ENCODE results near the gene FBXO33.

GRCh38 chr14:39428118-39428517 lies 4.1 kb downstream of the FBXO33 start:
- TF ChIP-seq, protein P1, sequence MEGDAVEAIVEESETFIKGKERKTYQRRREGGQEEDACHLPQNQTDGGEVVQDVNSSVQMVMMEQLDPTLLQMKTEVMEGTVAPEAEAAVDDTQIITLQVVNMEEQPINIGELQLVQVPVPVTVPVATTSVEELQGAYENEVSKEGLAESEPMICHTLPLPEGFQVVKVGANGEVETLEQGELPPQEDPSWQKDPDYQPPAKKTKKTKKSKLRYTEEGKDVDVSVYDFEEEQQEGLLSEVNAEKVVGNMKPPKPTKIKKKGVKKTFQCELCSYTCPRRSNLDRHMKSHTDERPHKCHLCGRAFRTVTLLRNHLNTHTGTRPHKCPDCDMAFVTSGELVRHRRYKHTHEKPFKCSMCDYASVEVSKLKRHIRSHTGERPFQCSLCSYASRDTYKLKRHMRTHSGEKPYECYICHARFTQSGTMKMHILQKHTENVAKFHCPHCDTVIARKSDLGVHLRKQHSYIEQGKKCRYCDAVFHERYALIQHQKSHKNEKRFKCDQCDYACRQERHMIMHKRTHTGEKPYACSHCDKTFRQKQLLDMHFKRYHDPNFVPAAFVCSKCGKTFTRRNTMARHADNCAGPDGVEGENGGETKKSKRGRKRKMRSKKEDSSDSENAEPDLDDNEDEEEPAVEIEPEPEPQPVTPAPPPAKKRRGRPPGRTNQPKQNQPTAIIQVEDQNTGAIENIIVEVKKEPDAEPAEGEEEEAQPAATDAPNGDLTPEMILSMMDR (IDR thresholded peaks at IDR 0.05; ENCODE audit: low read length), result no peak
- no peak for TF ChIP-seq EZH2 (optimal IDR thresholded peaks at IDR 0.05; ENCODE audit: low read depth, low read length)

All from MM.1S (cell line).